IPS DF 6.9 (cell line): ENCODE results near the gene TBX4.
"Not testable (repeated sequence)": the region's sequence is repeated elsewhere in the genome, so short reads cannot be mapped to it uniquely, and the experiment has no call there.

Experiments used
- DNase-seq: peaks from one replicate; pipeline ENCODE4 v3.0.0-alpha.2; 2013; ENCODE audit warnings: low read depth, low spot score
- H3K27ac ChIP-seq: one replicate; pipeline ENCODE4 v1.5.1; 2013; ENCODE audit warnings: low read length, control low read depth
- H3K27me3 ChIP-seq: 2 replicates; pipeline ENCODE4 v1.6.1; 2013; ENCODE audit warnings: mild to moderate bottlenecking, low read length; ENCODE audit not compliant: control insufficient read depth, insufficient read depth
- H3K36me3 ChIP-seq: 2 replicates; pipeline ENCODE4 v1.6.1; 2013; ENCODE audit warnings: low read length; ENCODE audit not compliant: control insufficient read depth, insufficient read depth
- H3K4me1 ChIP-seq: 2 replicates; pipeline ENCODE4 v1.6.1; 2013; ENCODE audit warnings: low read length; ENCODE audit not compliant: control insufficient read depth, insufficient read depth
- H3K4me3 ChIP-seq: 2 replicates; pipeline ENCODE4 v1.5.1; 2013; ENCODE audit warnings: mild to moderate bottlenecking, low read length
- H3K9me3 ChIP-seq: 2 replicates; pipeline ENCODE4 v1.6.1; 2013; ENCODE audit warnings: low read length, inconsistent platforms; ENCODE audit not compliant: control insufficient read depth, insufficient read depth
- WGBS: extraction: QIAGEN DNeasy Blood & Tissue Kit; methylation state at CpG from one replicate; pipeline ENCODE4 v1.1.7; 2013; ENCODE audit warnings: mixed read lengths, missing lambda C conversion rate; ENCODE audit not compliant: insufficient read length, insufficient coverage; 5-methylcytosine and 5-hydroxymethylcytosine counted together

Gene TBX4

GRCh38 chr17:61431594-61432311, 20.5 kb upstream of the TBX4 start:
- H3K9me3 ChIP-seq, result no peaks in the 10 kb centered on the region
- H3K4me3 ChIP-seq, result no peak overlapping the region
- H3K27ac ChIP-seq, result no peak overlapping the region
- WGBS, result no CpG with 5 or more reads among the region's 4 CpGs
- no peaks in the 10 kb centered on the region for H3K36me3 ChIP-seq
- no peak for DNase-seq
- no peaks in the 10 kb centered on the region for H3K4me1 ChIP-seq
- no peaks in the 10 kb centered on the region for H3K27me3 ChIP-seq

GRCh38 chr17:61436273-61436672, 15.9 kb upstream of the TBX4 start:
- DNase-seq, result no peak
- H3K36me3 ChIP-seq, result no peaks in the 10 kb centered on the region
- no peak overlapping the region for H3K4me3 ChIP-seq
- no peaks in the 10 kb centered on the region for H3K9me3 ChIP-seq
- H3K27me3 ChIP-seq, result no peaks in the 10 kb centered on the region
- H3K4me1 ChIP-seq, result no peaks in the 10 kb centered on the region
- no peak overlapping the region for H3K27ac ChIP-seq

- H3K4me1 ChIP-seq, result no peaks in the 10 kb centered on the region
- no peak for DNase-seq
- H3K27ac ChIP-seq, result no peak overlapping the region
- no peaks in the 10 kb centered on the region for H3K27me3 ChIP-seq
- no peaks in the 10 kb centered on the region for H3K9me3 ChIP-seq
- no peaks in the 10 kb centered on the region for H3K36me3 ChIP-seq
- H3K4me3 ChIP-seq, result no peak overlapping the region
Measured at GRCh38 chr17:61436995-61437704, 15.1 kb upstream of the TBX4 start.

GRCh38 chr17:61440697-61441096, 11.5 kb upstream of the TBX4 start:
- DNase-seq, result no peak
- Histone ChIP-seq H3K27me3 (no peaks in the 10 kb centered on the region), H3K27ac (no peak overlapping the region), H3K4me3 (no peak overlapping the region), H3K36me3 (no peaks in the 10 kb centered on the region), H3K9me3 (no peaks in the 10 kb centered on the region), H3K4me1 (no peaks in the 10 kb centered on the region)

- H3K4me3 ChIP-seq, H3K36me3 ChIP-seq, H3K4me1 ChIP-seq, DNase-seq, H3K27ac ChIP-seq, H3K9me3 ChIP-seq, H3K27me3 ChIP-seq: not testable (repeated sequence)
- whole genome bisulfite sequencing, result no CpG with 5 or more reads among the region's 6 CpGs
Measured at GRCh38 chr17:61441507-61441906, 10.7 kb upstream of the TBX4 start.

- Histone ChIP-seq H3K36me3 (no peaks in the 10 kb centered on the region), H3K4me3 (no peak overlapping the region), H3K9me3 (no peaks in the 10 kb centered on the region), H3K27ac (no peak overlapping the region), H3K27me3 (no peaks in the 10 kb centered on the region), H3K4me1 (no peaks in the 10 kb centered on the region)
- WGBS, result no CpG with 5 or more reads among the region's 4 CpGs
- DNase-seq, result no peak
Measured at GRCh38 chr17:61442136-61442775, 10.0 kb upstream of the TBX4 start.

- no CpG with 5 or more reads among the region's 11 CpGs for WGBS
Measured at GRCh38 chr17:61442878-61443474, 9.2 kb upstream of the TBX4 start.

GRCh38 chr17:61443475-61443882, 8.7 kb upstream of the TBX4 start:
- Histone ChIP-seq H3K27me3 (no peaks in the 10 kb centered on the region), H3K36me3 (no peaks in the 10 kb centered on the region), H3K4me3 (no peak overlapping the region), H3K9me3 (no peaks in the 10 kb centered on the region), H3K27ac (no peak overlapping the region), H3K4me1 (no peaks in the 10 kb centered on the region)
- no CpG with 5 or more reads among the region's 18 CpGs for WGBS
- DNase-seq, result no peak

More at GRCh38 chr17:61442878-61443474, 9.2 kb upstream of the TBX4 start:
- Histone ChIP-seq H3K36me3 (no peaks in the 10 kb centered on the region), H3K9me3 (no peaks in the 10 kb centered on the region), H3K4me1 (no peaks in the 10 kb centered on the region), H3K4me3 (no peak overlapping the region), H3K27me3 (no peaks in the 10 kb centered on the region), H3K27ac (no peak overlapping the region)
- no peak for DNase-seq

- Histone ChIP-seq H3K36me3 (no peaks in the 10 kb centered on the region), H3K4me3 (no peak overlapping the region), H3K27ac (no peak overlapping the region), H3K4me1 (no peaks in the 10 kb centered on the region), H3K27me3 (no peaks in the 10 kb centered on the region; the same call in 1 of the 2 replicates), H3K9me3 (no peaks in the 10 kb centered on the region)
- DNase-seq, result no peak
- WGBS, result no CpG with 5 or more reads among the region's 13 CpGs
Measured at GRCh38 chr17:61444075-61444474, 8.1 kb upstream of the TBX4 start.

GRCh38 chr17:61444831-61445230, 7.4 kb upstream of the TBX4 start:
- Histone ChIP-seq H3K27me3 (peaks cover 2% of the 10 kb centered on the region; the same call in 1 of the 2 replicates), H3K36me3 (no peaks in the 10 kb centered on the region), H3K4me3 (no peak overlapping the region), H3K4me1 (no peaks in the 10 kb centered on the region), H3K9me3 (no peaks in the 10 kb centered on the region), H3K27ac (no peak overlapping the region)
- WGBS, result no CpG with 5 or more reads among the region's 6 CpGs
- no peak for DNase-seq
